OCI-LY3 (cell line): ENCODE data around the gene KIF25.

Experiments
- H2AFZ ChIP-seq: fragments of 200-600, 300-600 bp; shearing (Covaris generic); 2 replicates; pipeline ENCODE4 v1.6.0; 2014; ENCODE audit warnings: antibody characterized with exemption, low read depth, low read length
- H3K27ac ChIP-seq: fragments of 200-600, 300-600 bp; sonication (generic); 2 replicates; pipeline ENCODE4 v1.5.1; 2014; ENCODE audit warnings: mild to moderate bottlenecking, low read length, moderate library complexity, mixed read lengths
- H3K27me3 ChIP-seq: fragments of 200-600, 300-600 bp; sonication (generic); 2 replicates; pipeline ENCODE4 v1.6.1; 2014; ENCODE audit warnings: low read depth, low read length, mixed read lengths
- H3K36me3 ChIP-seq: fragments of 200-600, 300-600 bp; sonication (generic); replicated peaks from 2 replicates; pipeline ENCODE3; 2014; ENCODE audit warnings: low read depth, low read length, mixed read lengths
- H3K4me1 ChIP-seq: fragments of 300-600, 200-600 bp; sonication (generic); 2 replicates; pipeline ENCODE4 v1.6.1; 2014; ENCODE audit warnings: low read length, mixed read lengths
- H3K4me2 ChIP-seq: fragments of 200-600, 300-600 bp; sonication (generic); 2 replicates; pipeline ENCODE4 v1.6.1; 2014; ENCODE audit warnings: low read length, mixed read lengths
- H3K4me3 ChIP-seq: fragments of 300-600, 200-600 bp; sonication (generic); 2 replicates; pipeline ENCODE4 v1.5.1; 2014; ENCODE audit warnings: antibody characterized with exemption, mild to moderate bottlenecking, low read length, moderate library complexity
- H3K79me2 ChIP-seq: fragments of 300-600, 200-600 bp; shearing (Covaris generic); 2 replicates; pipeline ENCODE4 v1.6.1; 2014; ENCODE audit warnings: mild to moderate bottlenecking, low read length, mixed read lengths
- H3K9ac ChIP-seq: fragments of 300-600, 200-600 bp; shearing (Covaris generic); 2 replicates; pipeline ENCODE4 v1.6.0; 2014; ENCODE audit warnings: mild to moderate bottlenecking, low read length, moderate library complexity
- H3K9me3 ChIP-seq: fragments of 200-600, 300-600 bp; shearing (Covaris generic); 2 replicates; pipeline ENCODE4 v1.6.1; 2014; ENCODE audit warnings: low read length, mixed read lengths; ENCODE audit not compliant: insufficient read depth
- H4K20me1 ChIP-seq: fragments of 200-600, 300-600 bp; sonication (generic); 2 replicates; pipeline ENCODE4 v1.6.1; 2016; ENCODE audit warnings: low read length, mixed read lengths; ENCODE audit not compliant: insufficient read depth
- CTCF ChIP-seq: fragments of 200-600, 300-600 bp; sonication (generic); IDR thresholded peaks from 2 replicates; pipeline ENCODE4 v1.5.1; 2014; ENCODE audit warnings: antibody characterized with exemption, low read length, low read depth
- EZH2phosphoT487 ChIP-seq: fragments of 200-600 bp; shearing (Covaris generic); IDR thresholded peaks from 2 replicates; pipeline ENCODE4 v1.6.1; 2018; ENCODE audit warnings: antibody characterized with exemption, mixed run types, low read depth

Gene KIF25

GRCh38 chr6:168084465-168085160 is 87.1 kb downstream of the KIF25 start:
- no peaks in the 10 kb centered on the region for H3K4me1 ChIP-seq
- no peaks in the 10 kb centered on the region for H4K20me1 ChIP-seq
- no peak overlapping the region for H3K27ac ChIP-seq
- TF ChIP-seq CTCF (no peak), EZH2phosphoT487 (no peak)
- H3K9me3 ChIP-seq = no peaks in the 10 kb centered on the region
- no peak overlapping the region for H2AFZ ChIP-seq
- H3K9ac ChIP-seq = no peak overlapping the region
- H3K27me3 ChIP-seq = no peaks in the 10 kb centered on the region
- no peak overlapping the region for H3K4me2 ChIP-seq
- H3K79me2 ChIP-seq = no peaks in the 10 kb centered on the region
- no peak overlapping the region for H3K4me3 ChIP-seq
- H3K36me3 ChIP-seq = no peaks in the 10 kb centered on the region

- Histone ChIP-seq H3K4me2 (no peak overlapping the region), H3K27me3 (no peaks in the 10 kb centered on the region), H3K36me3 (no peaks in the 10 kb centered on the region), H3K9me3 (no peaks in the 10 kb centered on the region), H2AFZ (no peak overlapping the region), H3K4me1 (no peaks in the 10 kb centered on the region), H3K79me2 (no peaks in the 10 kb centered on the region), H3K4me3 (no peak overlapping the region), H3K27ac (no peak overlapping the region), H4K20me1 (no peaks in the 10 kb centered on the region), H3K9ac (no peak overlapping the region)
- TF ChIP-seq EZH2phosphoT487 (no peak), CTCF (no peak)
Measured at GRCh38 chr6:168086066-168086465, 88.6 kb downstream of the KIF25 start.

GRCh38 chr6:168086616-168087015 is 89.1 kb downstream of the KIF25 start:
- Histone ChIP-seq H3K9ac (no peak overlapping the region), H2AFZ (no peak overlapping the region), H3K79me2 (no peaks in the 10 kb centered on the region), H4K20me1 (no peaks in the 10 kb centered on the region), H3K9me3 (no peaks in the 10 kb centered on the region), H3K4me2 (no peak overlapping the region), H3K4me1 (no peaks in the 10 kb centered on the region), H3K27me3 (no peaks in the 10 kb centered on the region), H3K36me3 (no peaks in the 10 kb centered on the region), H3K27ac (no peak overlapping the region), H3K4me3 (no peak overlapping the region)
- TF ChIP-seq CTCF (no peak), EZH2phosphoT487 (no peak)

GRCh38 chr6:168087436-168088160 is 90.1 kb downstream of the KIF25 start:
- Histone ChIP-seq H3K4me2 (no peak overlapping the region), H3K4me1 (no peaks in the 10 kb centered on the region), H3K79me2 (no peaks in the 10 kb centered on the region), H2AFZ (no peak overlapping the region), H3K9ac (no peak overlapping the region), H3K9me3 (no peaks in the 10 kb centered on the region), H3K27ac (no peak overlapping the region), H3K27me3 (no peaks in the 10 kb centered on the region), H4K20me1 (no peaks in the 10 kb centered on the region), H3K4me3 (no peak overlapping the region), H3K36me3 (no peaks in the 10 kb centered on the region)
- TF ChIP-seq CTCF = no peak
- TF ChIP-seq EZH2phosphoT487 = no peak
